GM10847 (cell line): ENCODE results near the gene NFRKB.

Experiments
- POLR2A ChIP-seq: IDR thresholded peaks from 2 replicates; pipeline ENCODE4 v1.6.1; 2011; ENCODE audit not compliant: insufficient read length; ENCODE audit errors: extremely low read depth

NFRKB gene

GRCh38 chr11:129911298-129911697 is 15.9 kb upstream of the NFRKB start:
- no peak for TF ChIP-seq POLR2A

- TF ChIP-seq POLR2A, result no peak
Observed at GRCh38 chr11:129910360-129910759, 15.0 kb upstream of the NFRKB start.

- no peak for TF ChIP-seq POLR2A
Observed at GRCh38 chr11:129905402-129905801, 10.0 kb upstream of the NFRKB start.

GRCh38 chr11:129896062-129896461 is 684 bp upstream of the NFRKB start:
- TF ChIP-seq POLR2A, result no peak

GRCh38 chr11:129894278-129895125 is 876 bp downstream of the NFRKB start:
- TF ChIP-seq POLR2A, result no peak

GRCh38 chr11:129888451-129888850 is 6.9 kb downstream of the NFRKB start:
- TF ChIP-seq POLR2A, result no peak

- TF ChIP-seq POLR2A, result no peak
Observed at GRCh38 chr11:129885381-129885780, 10.0 kb downstream of the NFRKB start.

- no peak for TF ChIP-seq POLR2A
Observed at GRCh38 chr11:129884581-129884980, 10.8 kb downstream of the NFRKB start.

- no peak for TF ChIP-seq POLR2A
Observed at GRCh38 chr11:129881570-129882170, 13.7 kb downstream of the NFRKB start.

- no peak for TF ChIP-seq POLR2A
Observed at GRCh38 chr11:129880311-129880710, 15.1 kb downstream of the NFRKB start.

GRCh38 chr11:129871914-129872313 is 23.5 kb downstream of the NFRKB start:
- no peak for TF ChIP-seq POLR2A

GRCh38 chr11:129866311-129866710 is 29.1 kb downstream of the NFRKB start:
- no peak for TF ChIP-seq POLR2A

- no peak for TF ChIP-seq POLR2A
Observed at GRCh38 chr11:129865701-129866100, 29.7 kb downstream of the NFRKB start.

- TF ChIP-seq POLR2A, result no peak
Observed at GRCh38 chr11:129864811-129865210, 30.6 kb downstream of the NFRKB start.

- no peak for TF ChIP-seq POLR2A
Observed at GRCh38 chr11:129861702-129862522, 33.5 kb downstream of the NFRKB start.

GRCh38 chr11:129856036-129856435 is 39.3 kb downstream of the NFRKB start:
- no peak for TF ChIP-seq POLR2A
